Endodermal cell (in vitro differentiated cells): ENCODE results near the gene HTR5A. TPM values are rescaled to one million over a fixed set of nuclear protein-coding genes. Genes with fewer than 3 reads are reported as not detected.

Experiments
- DNase-seq: peaks from one replicate; pipeline ENCODE4 v3.0.0-alpha.2; 2017
- H3K27ac ChIP-seq: 2 replicates; pipeline ENCODE4 v1.5.1; 2013; ENCODE audit warnings: mild to moderate bottlenecking, low read depth, low read length, moderate library complexity
- H3K27me3 ChIP-seq: 2 replicates; pipeline ENCODE4 v1.6.1; 2013; ENCODE audit warnings: mild to moderate bottlenecking, low read length, moderate library complexity; ENCODE audit not compliant: insufficient read depth, control insufficient read depth, poor library complexity, severe bottlenecking
- H3K36me3 ChIP-seq: 2 replicates; pipeline ENCODE4 v1.7.0; 2013; ENCODE audit warnings: mild to moderate bottlenecking, low read length, moderate library complexity; ENCODE audit not compliant: control insufficient read depth, insufficient read depth
- H3K4me1 ChIP-seq: one replicate; pipeline ENCODE4 v1.7.0; 2013; ENCODE audit warnings: low read length; ENCODE audit not compliant: control insufficient read depth, insufficient read depth
- H3K4me3 ChIP-seq: 2 replicates; pipeline ENCODE4 v1.5.1; 2013; ENCODE audit warnings: mild to moderate bottlenecking, low read length, moderate library complexity
- H3K9ac ChIP-seq: 2 replicates; pipeline ENCODE4 v1.6.1; 2013; ENCODE audit warnings: mild to moderate bottlenecking, low read length, moderate library complexity; ENCODE audit not compliant: poor library complexity, severe bottlenecking; ENCODE audit errors: extremely low read depth
- H3K9me3 ChIP-seq: 2 replicates; pipeline ENCODE4 v1.6.1; 2013; ENCODE audit warnings: mild to moderate bottlenecking, low read length, moderate library complexity; ENCODE audit not compliant: control insufficient read depth
- H3K27ac Mint-ChIP-seq: 2 replicates; pipeline ENCODE4 v1.8.0; 2020; ENCODE audit warnings: mixed read lengths
- H3K27me3 Mint-ChIP-seq: 2 replicates; pipeline ENCODE4 v1.8.0; 2021; ENCODE audit warnings: mild to moderate bottlenecking, mixed read lengths; ENCODE audit not compliant: insufficient read depth
- H3K36me3 Mint-ChIP-seq: 2 replicates; pipeline ENCODE4 v1.8.0; 2020; ENCODE audit warnings: low read depth, mixed read lengths
- H3K4me1 Mint-ChIP-seq: 2 replicates; pipeline ENCODE4 v1.8.0; 2020; ENCODE audit warnings: mixed read lengths
- H3K4me3 Mint-ChIP-seq: 2 replicates; pipeline ENCODE4 v1.8.0; 2020; ENCODE audit warnings: mild to moderate bottlenecking, moderate library complexity, mixed read lengths
- H3K9me3 Mint-ChIP-seq: 2 replicates; pipeline ENCODE4 v1.8.0; 2020; ENCODE audit warnings: mild to moderate bottlenecking, mixed read lengths
- WGBS, 2 experiments: methylation state at CpG; one replicate each; pipeline versions ENCODE4 v1.1.5 to v1.1.7; 2013; ENCODE audit warnings: missing lambda C conversion rate in 2 of 2, mixed read lengths in 1 of 2; ENCODE audit not compliant: insufficient coverage in 1 of 2, insufficient read length in 1 of 2; 5-methylcytosine and 5-hydroxymethylcytosine counted together
- total RNA-seq, 2 donors: library from RNA; stranded (reverse); fragmentation: NEBNext Ultra II Directional in 1 of 2; extraction: Animal tissue kit (Norgen Biotek cat#: 25700) in 1 of 2; gene quantifications; 2 replicates in 1 of 2; 3 replicates in 1 of 2; pipeline ENCODE4 v1.2.1, GENCODE V29; 2021
- TF ChIP-seq, protein P1 (sequence below): fragments of 200-600 bp; sonication (generic); conservative IDR thresholded peaks from 2 replicates; pipeline ENCODE4 v1.5.0; 2021; ENCODE audit warnings: antibody characterized with exemption, mild to moderate bottlenecking

The HTR5A gene
- total RNA-seq, 2 donors from 2014 or later, result 0.11 to 0.46 TPM

- Histone ChIP-seq H3K27me3 (no peaks in the 10 kb centered on the region), H3K9me3 (no peaks in the 10 kb centered on the region), H3K27ac (no peak overlapping the region), H3K4me3 (no peak overlapping the region), H3K36me3 (no peaks in the 10 kb centered on the region), H3K4me1 (no peaks in the 10 kb centered on the region), H3K9ac (no peak overlapping the region)
- H3K4me1 Mint-ChIP-seq, result no peaks in the 10 kb centered on the region
- no peak overlapping the region for H3K4me3 Mint-ChIP-seq
- H3K27me3 Mint-ChIP-seq, result peaks cover 2% of the 10 kb centered on the region
- WGBS, 2 experiments, result 85 to 91% methylated on average over 4 of the region's 4 CpGs
- H3K9me3 Mint-ChIP-seq, result peaks cover 4% of the 10 kb centered on the region
- TF ChIP-seq, protein P1, sequence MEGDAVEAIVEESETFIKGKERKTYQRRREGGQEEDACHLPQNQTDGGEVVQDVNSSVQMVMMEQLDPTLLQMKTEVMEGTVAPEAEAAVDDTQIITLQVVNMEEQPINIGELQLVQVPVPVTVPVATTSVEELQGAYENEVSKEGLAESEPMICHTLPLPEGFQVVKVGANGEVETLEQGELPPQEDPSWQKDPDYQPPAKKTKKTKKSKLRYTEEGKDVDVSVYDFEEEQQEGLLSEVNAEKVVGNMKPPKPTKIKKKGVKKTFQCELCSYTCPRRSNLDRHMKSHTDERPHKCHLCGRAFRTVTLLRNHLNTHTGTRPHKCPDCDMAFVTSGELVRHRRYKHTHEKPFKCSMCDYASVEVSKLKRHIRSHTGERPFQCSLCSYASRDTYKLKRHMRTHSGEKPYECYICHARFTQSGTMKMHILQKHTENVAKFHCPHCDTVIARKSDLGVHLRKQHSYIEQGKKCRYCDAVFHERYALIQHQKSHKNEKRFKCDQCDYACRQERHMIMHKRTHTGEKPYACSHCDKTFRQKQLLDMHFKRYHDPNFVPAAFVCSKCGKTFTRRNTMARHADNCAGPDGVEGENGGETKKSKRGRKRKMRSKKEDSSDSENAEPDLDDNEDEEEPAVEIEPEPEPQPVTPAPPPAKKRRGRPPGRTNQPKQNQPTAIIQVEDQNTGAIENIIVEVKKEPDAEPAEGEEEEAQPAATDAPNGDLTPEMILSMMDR, result no peak
- H3K27ac Mint-ChIP-seq, result no peak overlapping the region
- H3K36me3 Mint-ChIP-seq, result no peaks in the 10 kb centered on the region
- no peak for DNase-seq
Observed at GRCh38 chr7:155043756-155044155, 26.4 kb upstream of the HTR5A start.

DNA sequence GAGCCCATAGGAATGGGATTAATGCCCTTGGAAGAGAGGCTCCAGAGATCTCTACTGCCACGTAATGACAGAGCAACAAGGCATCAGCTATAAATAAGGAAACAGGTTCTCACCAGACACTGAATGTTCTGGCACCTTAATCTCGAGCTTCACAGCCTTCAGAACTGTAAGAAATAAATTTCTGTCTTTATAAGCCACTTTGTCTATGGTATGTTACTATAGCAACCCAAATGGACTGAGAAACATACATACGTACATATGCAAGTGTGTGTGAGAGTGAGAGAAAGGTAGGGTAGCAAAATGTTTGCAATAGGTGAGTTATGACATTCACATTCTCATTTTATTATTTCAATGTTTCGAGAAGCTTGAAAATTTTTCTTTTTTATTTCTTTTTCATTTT, 22.1 kb upstream of the HTR5A start:
- TF ChIP-seq, protein P1, result no peak
- no peak overlapping the region for H3K9ac ChIP-seq
- H3K27me3 ChIP-seq, result no peaks in the 10 kb centered on the region
- no peaks in the 10 kb centered on the region for H3K4me1 ChIP-seq
- Mint-ChIP-seq H3K27me3 (no peaks in the 10 kb centered on the region), H3K4me3 (no peak overlapping the region), H3K9me3 (no peaks in the 10 kb centered on the region), H3K4me1 (no peaks in the 10 kb centered on the region), H3K36me3 (no peaks in the 10 kb centered on the region), H3K27ac (no peak overlapping the region)
- no peaks in the 10 kb centered on the region for H3K36me3 ChIP-seq
- H3K9me3 ChIP-seq, result no peaks in the 10 kb centered on the region
- H3K4me3 ChIP-seq, result no peak overlapping the region
- H3K27ac ChIP-seq, result no peak overlapping the region
- 82 to 100% methylated on average over 1 to 3 of the region's 4 CpGs for WGBS, 2 experiments
- DNase-seq, result no peak

DNA sequence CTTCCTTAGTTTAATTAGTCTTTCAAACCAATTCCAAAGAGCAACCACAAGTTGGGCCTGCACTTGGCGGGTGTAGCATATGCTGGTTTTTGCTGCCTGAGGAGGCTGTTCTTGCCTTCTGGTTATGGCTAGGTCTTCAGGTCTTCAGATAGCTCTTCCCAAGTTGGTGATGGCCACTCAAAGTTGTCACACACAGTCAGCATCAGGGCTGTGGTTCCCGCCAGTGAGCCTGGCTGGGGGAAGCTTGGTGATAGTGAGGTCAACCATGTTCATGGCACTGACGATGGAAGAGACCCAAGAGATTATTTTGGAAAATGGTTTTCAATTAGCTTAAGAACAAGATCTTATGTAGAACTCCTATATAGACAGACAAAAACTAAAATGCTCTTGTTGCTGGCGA, 18.8 kb upstream of the HTR5A start:
- H3K27me3 ChIP-seq, result no peaks in the 10 kb centered on the region
- H3K27ac ChIP-seq, result no peak overlapping the region
- H3K4me1 ChIP-seq, result no peaks in the 10 kb centered on the region
- H3K36me3 ChIP-seq, result no peaks in the 10 kb centered on the region
- no peak for DNase-seq
- Mint-ChIP-seq H3K27me3 (no peaks in the 10 kb centered on the region), H3K9me3 (no peaks in the 10 kb centered on the region), H3K36me3 (no peaks in the 10 kb centered on the region), H3K4me3 (no peak overlapping the region), H3K27ac (no peak overlapping the region), H3K4me1 (no peaks in the 10 kb centered on the region)
- TF ChIP-seq, protein P1, result no peak
- no peaks in the 10 kb centered on the region for H3K9me3 ChIP-seq
- no peak overlapping the region for H3K4me3 ChIP-seq
- 88 to 100% methylated on average over 2 to 4 of the region's 4 CpGs for WGBS, 2 experiments
- H3K9ac ChIP-seq, result no peak overlapping the region
